ENCODE data around the gene IL4R. TPM values are rescaled to one million over a fixed set of nuclear protein-coding genes. Genes with fewer than 3 reads are reported as not detected.

Gene IL4R
- total RNA-seq, 1 experiment from 2014 or later, result 29.6 TPM

- ChIA-PET POLR2A (no interaction called here), CTCF (no interaction called here), RAD21 (ENCODE audit: low non-redundant PET in 1 of 2, low total read pairs in 2 of 2, uncharacterized antibody in 2 of 2, unreplicated experiment in 2 of 2) (no interaction called here)
- H3K9me3 ChIP-seq (ENCODE audit: control insufficient read depth in 1 of 2, insufficient read depth in 1 of 2, low read depth in 1 of 2, low read length in 2 of 2), result no peaks in the 10 kb centered on the region
- peaks cover 0 to 4% of the 10 kb centered on the region in 2 experiments; a peak in 1 of 4 replicates for H3K36me3 ChIP-seq (ENCODE audit: control insufficient read depth in 1 of 2, insufficient read depth in 2 of 2, low read length in 2 of 2)
- ATAC-seq (no peak), DNase-seq (ENCODE audit: low read depth, low spot score) (no peak)
- H2AFZ ChIP-seq (ENCODE audit: low read depth, low read length, poor library complexity, severe bottlenecking), result no peak overlapping the region
- no TSS peak for BruUV-seq (replicated peaks)
- no peak overlapping the region for H3K27ac ChIP-seq (ENCODE audit: low read depth, low read length)
- no peak overlapping the region for H3K9ac ChIP-seq (ENCODE audit: low read length)
- TF ChIP-seq EGR1 (IDR thresholded peaks at IDR 0.05; ENCODE audit: low read depth), result no peak
- TF ChIP-seq ELF1 (IDR thresholded peaks at IDR 0.05; ENCODE audit: borderline replicate concordance, low read depth), result no peak
- no peak for TF ChIP-seq POLR2AphosphoS5 (IDR thresholded peaks at IDR 0.05; ENCODE audit: low read depth, low read length)
- TF ChIP-seq REST (IDR thresholded peaks at IDR 0.05; ENCODE audit: low read depth), result no peak
- no peak for TF ChIP-seq FOSL1 (IDR thresholded peaks at IDR 0.05; ENCODE audit: low read depth)
- TF ChIP-seq POLR2A (IDR thresholded peaks at IDR 0.05; ENCODE audit: borderline replicate concordance, extremely low read depth, insufficient read depth, insufficient read length), result no peak
- no peak for TF ChIP-seq ATF3 (IDR thresholded peaks at IDR 0.05)
- TF ChIP-seq EZH2 (IDR thresholded peaks at IDR 0.05), result no peak
- TF ChIP-seq CTCF (IDR thresholded peaks at IDR 0.05 in 2 of 3, conservative IDR thresholded peaks at IDR 0.05 in 1 of 3; ENCODE audit: borderline replicate concordance in 1 of 3, insufficient read depth in 1 of 3, low read depth in 2 of 3, low read length in 2 of 3), result no peak
- TF ChIP-seq EZH2phosphoT487 (IDR thresholded peaks at IDR 0.05; ENCODE audit: borderline replicate concordance), result no peak
- TF ChIP-seq SRF (IDR thresholded peaks at IDR 0.05; ENCODE audit: low read depth), result no peak
- no peak for TF ChIP-seq MAX (IDR thresholded peaks at IDR 0.05)
- no peak for TF ChIP-seq CBX3 (IDR thresholded peaks at IDR 0.05; ENCODE audit: low read depth)
- TF ChIP-seq ZBTB33 (IDR thresholded peaks at IDR 0.05; ENCODE audit: extremely low read depth, insufficient replicate concordance, low read length), result no peak
- TF ChIP-seq CEBPB (IDR thresholded peaks at IDR 0.05; ENCODE audit: low read depth), result no peak
- TF ChIP-seq TCF7L2 (IDR thresholded peaks at IDR 0.05; ENCODE audit: borderline replicate concordance, extremely low read depth, insufficient read depth, insufficient read length), result no peak
- TF ChIP-seq SIN3A (IDR thresholded peaks at IDR 0.05; ENCODE audit: low read depth), result no peak
- TF ChIP-seq ZFX (IDR thresholded peaks at IDR 0.05), result no peak
- no peak for TF ChIP-seq RAD21 (IDR thresholded peaks at IDR 0.05; ENCODE audit: low read depth)
- TF ChIP-seq ZNF274 (IDR thresholded peaks at IDR 0.05; ENCODE audit: low read depth, low read length), result no peak
- intact Hi-C loops (cut with micrococcal nuclease), result no loop called here
- no peaks in the 10 kb centered on the region for H3K27me3 ChIP-seq (ENCODE audit: insufficient read depth, low read length)
- no peak overlapping the region for H3K4me2 ChIP-seq (ENCODE audit: low read length)
- H3K79me2 ChIP-seq (ENCODE audit: insufficient read depth, low read length), result peaks cover 38% of the 10 kb centered on the region
- H3K9me2 ChIP-seq (ENCODE audit: insufficient read depth), result no peaks in the 10 kb centered on the region
- H3K4me1 ChIP-seq (ENCODE audit: control insufficient read depth in 1 of 2, insufficient read depth in 2 of 2, low read length in 2 of 2), result peaks cover 0 to 4% of the 10 kb centered on the region in 2 experiments; a peak in 1 of 4 replicates
- no peak overlapping the region for H3K4me3 ChIP-seq (replicated peaks in 1 of 2; ENCODE audit: low read depth in 1 of 2, low read length in 2 of 2)
- H4K20me1 ChIP-seq (ENCODE audit: insufficient read depth), result no peaks in the 10 kb centered on the region
Measured at GRCh38 chr16:27333549-27333948, 19.8 kb downstream of the IL4R start.
